A549 treated with DMSO at 1 μM for 4 hours (cell line): Measurements from ENCODE around the gene ARSH. TPM values are rescaled to one million over a fixed set of nuclear protein-coding genes. Genes with fewer than 3 reads are reported as not detected.

Experiments used
- total RNA-seq: library from RNA; stranded (reverse); fragments of 200-300 nt; extraction: Qiagen RNA extraction; gene quantifications from 5 replicates; pipeline ENCODE4 v1.2.3, GENCODE V29; 2022; ENCODE audit warnings: low read depth

Gene ARSH
- not detected in 5 replicates for total RNA-seq

GRCh38 chrX:3006495-3006894 lies at the start of gene ARSH:
TSS of gene ARSH (plus strand) at chrX:3006546. CDS start at chrX:3006613, 67 bp downstream.

Other genes starting within 250 kb of the ARSH start
- gene GYG2, start 177.6 kb upstream of the ARSH start, total RNA-seq: 4.2 to 5.2 TPM (median 4.6 TPM) in 5 replicates
- gene ARSD, start 77.2 kb upstream of the ARSH start, total RNA-seq: 11.4 to 14.6 TPM (median 14.0 TPM) in 5 replicates
- not detected in 5 replicates for gene ARSF, start 34.9 kb downstream of the ARSH start, total RNA-seq